GM23338 (cell line): ENCODE results near the gene ADAP1. TPM values are rescaled to one million over a fixed set of nuclear protein-coding genes. Genes with fewer than 3 reads are reported as not detected.

Experiments used
- ATAC-seq: fragments of 200-7000 bp; cut with Tn5 transposase; 3 replicates; pipeline ENCODE4 v1.9.1; 2020
- DNase-seq: peaks from one replicate; pipeline ENCODE4 v3.0.0-alpha.2; 2015; ENCODE audit warnings: low spot score
- H2AFZ ChIP-seq: fragments of 200-600 bp; sonication (generic); 2 replicates; pipeline ENCODE4 v1.8.0; 2016; ENCODE audit warnings: antibody characterized with exemption, mild to moderate bottlenecking, moderate library complexity
- H3F3A ChIP-seq: fragments of 200-600 bp; sonication (generic); replicated peaks from 2 replicates; pipeline ENCODE4 v1.8.0; 2017; ENCODE audit warnings: antibody characterized with exemption, mixed run types, low read depth
- H3K27ac ChIP-seq: fragments of 200-600 bp; sonication (generic); 2 replicates; pipeline ENCODE4 v1.6.1; 2016; ENCODE audit warnings: low read depth
- H3K27me3 ChIP-seq: fragments of 200-600 bp; sonication (generic); 2 replicates; pipeline ENCODE4 v1.8.0; 2016; ENCODE audit warnings: mild to moderate bottlenecking, mixed run types, moderate library complexity; ENCODE audit not compliant: insufficient read depth
- H3K36me3 ChIP-seq: fragments of 200-600 bp; sonication (generic); 2 replicates; pipeline ENCODE4 v1.8.0; 2016; ENCODE audit warnings: mild to moderate bottlenecking; ENCODE audit not compliant: insufficient read depth
- H3K4me1 ChIP-seq: fragments of 200-600 bp; sonication (generic); 2 replicates; pipeline ENCODE4 v1.8.0; 2016; ENCODE audit warnings: mild to moderate bottlenecking, moderate library complexity; ENCODE audit not compliant: insufficient read depth
- H3K4me2 ChIP-seq: fragments of 200-600 bp; sonication (generic); 2 replicates; pipeline ENCODE4 v1.7.1; 2017; ENCODE audit warnings: mixed run types
- H3K4me3 ChIP-seq: fragments of 200-600 bp; sonication (generic); 2 replicates; pipeline ENCODE4 v1.6.1; 2016; ENCODE audit warnings: mixed run types
- H3K79me2 ChIP-seq: fragments of 200-600 bp; sonication (generic); replicated peaks from 2 replicates; pipeline ENCODE4 v1.8.0; 2017; ENCODE audit warnings: mild to moderate bottlenecking; ENCODE audit not compliant: insufficient read depth
- H3K9me2 ChIP-seq: fragments of 200-600 bp; sonication (generic); 2 replicates; pipeline ENCODE4 v1.8.0; 2017; ENCODE audit not compliant: insufficient read depth
- H4K20me1 ChIP-seq: fragments of 200-600 bp; sonication (generic); replicated peaks from 2 replicates; pipeline ENCODE4 v1.8.0; 2017; ENCODE audit warnings: mild to moderate bottlenecking; ENCODE audit not compliant: insufficient read depth
- H3K27ac Mint-ChIP-seq: 2 replicates; pipeline ENCODE4 v1.8.0; 2020; ENCODE audit warnings: inconsistent platforms, mild to moderate bottlenecking, moderate library complexity, mixed read lengths
- H3K27me3 Mint-ChIP-seq: 3 replicates; pipeline ENCODE4 v1.8.0; 2022; ENCODE audit warnings: low read depth, mild to moderate bottlenecking, moderate library complexity, mixed read lengths, inconsistent platforms; ENCODE audit not compliant: insufficient read depth, poor library complexity
- H3K36me3 Mint-ChIP-seq: 3 replicates; pipeline ENCODE4 v1.8.0; 2021; ENCODE audit warnings: low read depth, mild to moderate bottlenecking, inconsistent platforms, moderate library complexity, mixed read lengths
- H3K4me1 Mint-ChIP-seq: 3 replicates; pipeline ENCODE4 v1.8.0; 2020; ENCODE audit warnings: mild to moderate bottlenecking, inconsistent platforms, mixed read lengths
- H3K4me3 Mint-ChIP-seq: 3 replicates; pipeline ENCODE4 v1.8.0; 2021; ENCODE audit warnings: moderate library complexity, mild to moderate bottlenecking, inconsistent platforms, mixed read lengths
- H3K9me3 Mint-ChIP-seq: 3 replicates; pipeline ENCODE4 v1.8.0; 2020; ENCODE audit warnings: moderate library complexity, mild to moderate bottlenecking, inconsistent platforms, mixed read lengths
- JUNB ChIP-seq: IDR thresholded peaks from one replicate; pipeline ENCODE4 v1.6.1; 2016; ENCODE audit warnings: antibody characterized with exemption; ENCODE audit not compliant: unreplicated experiment
- POLR2AphosphoS5 ChIP-seq: IDR thresholded peaks from 2 replicates; pipeline ENCODE4 v1.6.1; 2016; ENCODE audit warnings: antibody characterized with exemption, low read depth
- STAT1 ChIP-seq: IDR thresholded peaks from one replicate; pipeline ENCODE4 v1.6.1; 2016; ENCODE audit warnings: antibody characterized with exemption; ENCODE audit not compliant: unreplicated experiment
- ZNF331 ChIP-seq: fragments of 250-450 bp; sonication (Bioruptor Pico); IDR thresholded peaks from 2 replicates; pipeline ENCODE4 v1.5.0; 2020; ENCODE audit warnings: low read depth, mild to moderate bottlenecking, moderate library complexity
- polyA plus RNA-seq: library from polyadenylated mRNA; unstranded; fragments of >200 nt; fragmentation: Nextera tagmentation; extraction: Ambion mirVana; gene quantifications from 2 replicates; pipeline ENCODE4 v1.2.1, GENCODE V29; 2016
- total RNA-seq: library from RNA; depleted of rRNA; stranded (reverse); fragments of >200 nt; shearing (Covaris generic); gene quantifications from 2 replicates; pipeline ENCODE4 v1.2.3, GENCODE V29; 2014
- TF ChIP-seq, protein P1 (sequence below): IDR thresholded peaks from one replicate; pipeline ENCODE4 v1.6.1; 2018; ENCODE audit warnings: antibody characterized with exemption; ENCODE audit not compliant: unreplicated experiment
- TF ChIP-seq, protein P2 (sequence below): IDR thresholded peaks from 2 replicates; pipeline ENCODE4 v1.6.1; 2016; ENCODE audit warnings: antibody characterized with exemption
- TF ChIP-seq, protein P3 (sequence below): fragments of 250-450 bp; sonication (Bioruptor Pico); IDR thresholded peaks from 2 replicates; pipeline ENCODE4 v1.5.0; 2020; ENCODE audit warnings: mild to moderate bottlenecking, moderate library complexity
- TF ChIP-seq, protein P4 (sequence below), 2 experiments: fragments of 200-600 bp in 1 of 2; sonication (generic) in 1 of 2; conservative IDR thresholded peaks; 2 replicates each; pipeline versions ENCODE4 v1.5.1 to v1.6.1; 2016 to 2017; ENCODE audit warnings: antibody characterized with exemption in 2 of 2, low read depth in 2 of 2, mild to moderate bottlenecking in 2 of 2, moderate library complexity in 1 of 2

ADAP1 gene
- total and polyA plus RNA-seq, 2 experiments from 2014 or later = 2.2 to 9.6 TPM

DNA sequence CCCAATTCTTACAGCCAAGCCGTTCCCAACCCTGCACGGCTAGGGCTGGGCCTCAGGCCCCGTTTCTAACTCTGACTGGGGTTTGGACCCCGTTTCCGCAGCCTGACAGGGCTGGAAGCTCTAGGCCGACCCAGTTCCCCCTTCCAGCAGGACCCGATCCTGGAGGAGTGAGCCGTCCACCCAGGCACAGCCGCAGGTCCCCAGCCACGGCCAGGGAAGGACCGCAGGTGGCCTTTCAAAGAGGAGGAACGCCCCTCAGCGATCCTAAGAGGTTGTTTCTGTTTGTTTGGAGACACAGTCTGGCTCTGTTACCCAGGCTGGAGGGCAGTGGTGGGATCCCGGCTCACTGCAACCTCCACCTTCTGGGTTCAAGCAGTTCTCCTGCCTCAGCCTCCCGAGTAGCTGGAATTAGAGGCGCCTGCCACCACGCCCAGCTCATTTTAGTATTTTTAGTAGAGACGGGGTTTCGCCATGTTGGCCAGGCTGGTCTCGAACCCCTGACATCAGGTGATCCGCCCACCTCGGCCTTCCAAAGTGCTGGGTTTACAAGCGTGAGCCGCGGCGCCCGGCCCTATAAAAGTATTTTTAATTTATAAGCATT lies 78.9 kb downstream of the ADAP1 start:
- H3K79me2 ChIP-seq = peaks cover 38% of the 10 kb centered on the region
- ATAC-seq (no peak), DNase-seq (no peak)
- H2AFZ ChIP-seq = no peak overlapping the region
- Mint-ChIP-seq H3K27ac (no peak overlapping the region), H3K36me3 (peaks cover 56% of the 10 kb centered on the region), H3K9me3 (peaks cover 7% of the 10 kb centered on the region; the same call in 2 of the 3 replicates), H3K4me1 (peaks cover 13% of the 10 kb centered on the region), H3K27me3 (peaks cover 9% of the 10 kb centered on the region), H3K4me3 (no peak overlapping the region)
- peak overlapping the region; percentile 80; the same call in 1 of the 2 replicates for H3K27ac ChIP-seq
- H3K27me3 ChIP-seq = no peaks in the 10 kb centered on the region
- peaks cover 10% of the 10 kb centered on the region; the same call in 1 of the 2 replicates for H3K4me1 ChIP-seq
- peaks cover 30% of the 10 kb centered on the region for H3F3A ChIP-seq
- H3K36me3 ChIP-seq = no peaks in the 10 kb centered on the region; the same call in none of the 2 replicates
- H4K20me1 ChIP-seq = peaks cover 21% of the 10 kb centered on the region
- peak overlapping the region; percentile 41; the same call in 1 of the 2 replicates for H3K4me3 ChIP-seq
- TF ChIP-seq, protein P1, sequence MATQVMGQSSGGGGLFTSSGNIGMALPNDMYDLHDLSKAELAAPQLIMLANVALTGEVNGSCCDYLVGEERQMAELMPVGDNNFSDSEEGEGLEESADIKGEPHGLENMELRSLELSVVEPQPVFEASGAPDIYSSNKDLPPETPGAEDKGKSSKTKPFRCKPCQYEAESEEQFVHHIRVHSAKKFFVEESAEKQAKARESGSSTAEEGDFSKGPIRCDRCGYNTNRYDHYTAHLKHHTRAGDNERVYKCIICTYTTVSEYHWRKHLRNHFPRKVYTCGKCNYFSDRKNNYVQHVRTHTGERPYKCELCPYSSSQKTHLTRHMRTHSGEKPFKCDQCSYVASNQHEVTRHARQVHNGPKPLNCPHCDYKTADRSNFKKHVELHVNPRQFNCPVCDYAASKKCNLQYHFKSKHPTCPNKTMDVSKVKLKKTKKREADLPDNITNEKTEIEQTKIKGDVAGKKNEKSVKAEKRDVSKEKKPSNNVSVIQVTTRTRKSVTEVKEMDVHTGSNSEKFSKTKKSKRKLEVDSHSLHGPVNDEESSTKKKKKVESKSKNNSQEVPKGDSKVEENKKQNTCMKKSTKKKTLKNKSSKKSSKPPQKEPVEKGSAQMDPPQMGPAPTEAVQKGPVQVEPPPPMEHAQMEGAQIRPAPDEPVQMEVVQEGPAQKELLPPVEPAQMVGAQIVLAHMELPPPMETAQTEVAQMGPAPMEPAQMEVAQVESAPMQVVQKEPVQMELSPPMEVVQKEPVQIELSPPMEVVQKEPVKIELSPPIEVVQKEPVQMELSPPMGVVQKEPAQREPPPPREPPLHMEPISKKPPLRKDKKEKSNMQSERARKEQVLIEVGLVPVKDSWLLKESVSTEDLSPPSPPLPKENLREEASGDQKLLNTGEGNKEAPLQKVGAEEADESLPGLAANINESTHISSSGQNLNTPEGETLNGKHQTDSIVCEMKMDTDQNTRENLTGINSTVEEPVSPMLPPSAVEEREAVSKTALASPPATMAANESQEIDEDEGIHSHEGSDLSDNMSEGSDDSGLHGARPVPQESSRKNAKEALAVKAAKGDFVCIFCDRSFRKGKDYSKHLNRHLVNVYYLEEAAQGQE = no peak
- TF ChIP-seq JUNB = no peak
- no peak for TF ChIP-seq POLR2AphosphoS5
- TF ChIP-seq, protein P2, sequence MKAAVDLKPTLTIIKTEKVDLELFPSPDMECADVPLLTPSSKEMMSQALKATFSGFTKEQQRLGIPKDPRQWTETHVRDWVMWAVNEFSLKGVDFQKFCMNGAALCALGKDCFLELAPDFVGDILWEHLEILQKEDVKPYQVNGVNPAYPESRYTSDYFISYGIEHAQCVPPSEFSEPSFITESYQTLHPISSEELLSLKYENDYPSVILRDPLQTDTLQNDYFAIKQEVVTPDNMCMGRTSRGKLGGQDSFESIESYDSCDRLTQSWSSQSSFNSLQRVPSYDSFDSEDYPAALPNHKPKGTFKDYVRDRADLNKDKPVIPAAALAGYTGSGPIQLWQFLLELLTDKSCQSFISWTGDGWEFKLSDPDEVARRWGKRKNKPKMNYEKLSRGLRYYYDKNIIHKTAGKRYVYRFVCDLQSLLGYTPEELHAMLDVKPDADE = no peak
- H3K9me2 ChIP-seq = no peaks in the 10 kb centered on the region
- 0 out of 2 replicates have a peak overlapping the region, but pooled peaks have one; percentile 43 for H3K4me2 ChIP-seq

DNA sequence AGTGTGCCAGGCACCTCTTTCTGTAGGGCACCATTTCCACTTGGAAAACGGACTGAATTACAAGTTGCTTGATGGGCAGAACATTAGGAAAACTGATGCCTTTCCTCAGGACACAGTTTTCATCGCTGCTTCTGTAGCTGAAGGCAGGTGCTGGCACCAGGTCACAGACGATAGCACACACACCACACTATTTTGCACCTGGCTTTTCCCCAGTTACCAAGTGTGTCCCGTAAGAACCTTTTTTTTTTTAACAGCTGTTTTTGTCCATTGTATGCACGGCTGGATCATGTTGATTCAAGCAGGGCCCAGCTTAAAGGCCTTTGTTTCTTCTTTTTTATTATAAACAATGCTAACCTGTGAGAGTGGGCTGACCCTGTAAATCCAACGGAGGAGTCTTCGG lies 79.4 kb downstream of the ADAP1 start:
- Histone ChIP-seq H3K9me2 (no peaks in the 10 kb centered on the region), H2AFZ (no peak overlapping the region), H3K4me1 (peaks cover 10% of the 10 kb centered on the region; the same call in 1 of the 2 replicates), H3K27ac (peak overlapping the region; percentile 80; the same call in 1 of the 2 replicates), H4K20me1 (peaks cover 18% of the 10 kb centered on the region), H3K4me2 (no peak overlapping the region), H3K79me2 (peaks cover 33% of the 10 kb centered on the region), H3K27me3 (no peaks in the 10 kb centered on the region), H3K4me3 (no peak overlapping the region), H3F3A (peaks cover 30% of the 10 kb centered on the region), H3K36me3 (no peaks in the 10 kb centered on the region; the same call in none of the 2 replicates)
- Mint-ChIP-seq H3K27me3 (peaks cover 9% of the 10 kb centered on the region), H3K36me3 (peaks cover 60% of the 10 kb centered on the region), H3K27ac (no peak overlapping the region), H3K4me1 (peaks cover 13% of the 10 kb centered on the region), H3K4me3 (no peak overlapping the region), H3K9me3 (peaks cover 7% of the 10 kb centered on the region; the same call in 2 of the 3 replicates)
- ATAC-seq = no peak
- no peak for DNase-seq
- TF ChIP-seq POLR2AphosphoS5 (no peak), STAT1 (no peak), ZNF331 (CRISPR knock-in tag) (no peak)
- TF ChIP-seq, protein P3, sequence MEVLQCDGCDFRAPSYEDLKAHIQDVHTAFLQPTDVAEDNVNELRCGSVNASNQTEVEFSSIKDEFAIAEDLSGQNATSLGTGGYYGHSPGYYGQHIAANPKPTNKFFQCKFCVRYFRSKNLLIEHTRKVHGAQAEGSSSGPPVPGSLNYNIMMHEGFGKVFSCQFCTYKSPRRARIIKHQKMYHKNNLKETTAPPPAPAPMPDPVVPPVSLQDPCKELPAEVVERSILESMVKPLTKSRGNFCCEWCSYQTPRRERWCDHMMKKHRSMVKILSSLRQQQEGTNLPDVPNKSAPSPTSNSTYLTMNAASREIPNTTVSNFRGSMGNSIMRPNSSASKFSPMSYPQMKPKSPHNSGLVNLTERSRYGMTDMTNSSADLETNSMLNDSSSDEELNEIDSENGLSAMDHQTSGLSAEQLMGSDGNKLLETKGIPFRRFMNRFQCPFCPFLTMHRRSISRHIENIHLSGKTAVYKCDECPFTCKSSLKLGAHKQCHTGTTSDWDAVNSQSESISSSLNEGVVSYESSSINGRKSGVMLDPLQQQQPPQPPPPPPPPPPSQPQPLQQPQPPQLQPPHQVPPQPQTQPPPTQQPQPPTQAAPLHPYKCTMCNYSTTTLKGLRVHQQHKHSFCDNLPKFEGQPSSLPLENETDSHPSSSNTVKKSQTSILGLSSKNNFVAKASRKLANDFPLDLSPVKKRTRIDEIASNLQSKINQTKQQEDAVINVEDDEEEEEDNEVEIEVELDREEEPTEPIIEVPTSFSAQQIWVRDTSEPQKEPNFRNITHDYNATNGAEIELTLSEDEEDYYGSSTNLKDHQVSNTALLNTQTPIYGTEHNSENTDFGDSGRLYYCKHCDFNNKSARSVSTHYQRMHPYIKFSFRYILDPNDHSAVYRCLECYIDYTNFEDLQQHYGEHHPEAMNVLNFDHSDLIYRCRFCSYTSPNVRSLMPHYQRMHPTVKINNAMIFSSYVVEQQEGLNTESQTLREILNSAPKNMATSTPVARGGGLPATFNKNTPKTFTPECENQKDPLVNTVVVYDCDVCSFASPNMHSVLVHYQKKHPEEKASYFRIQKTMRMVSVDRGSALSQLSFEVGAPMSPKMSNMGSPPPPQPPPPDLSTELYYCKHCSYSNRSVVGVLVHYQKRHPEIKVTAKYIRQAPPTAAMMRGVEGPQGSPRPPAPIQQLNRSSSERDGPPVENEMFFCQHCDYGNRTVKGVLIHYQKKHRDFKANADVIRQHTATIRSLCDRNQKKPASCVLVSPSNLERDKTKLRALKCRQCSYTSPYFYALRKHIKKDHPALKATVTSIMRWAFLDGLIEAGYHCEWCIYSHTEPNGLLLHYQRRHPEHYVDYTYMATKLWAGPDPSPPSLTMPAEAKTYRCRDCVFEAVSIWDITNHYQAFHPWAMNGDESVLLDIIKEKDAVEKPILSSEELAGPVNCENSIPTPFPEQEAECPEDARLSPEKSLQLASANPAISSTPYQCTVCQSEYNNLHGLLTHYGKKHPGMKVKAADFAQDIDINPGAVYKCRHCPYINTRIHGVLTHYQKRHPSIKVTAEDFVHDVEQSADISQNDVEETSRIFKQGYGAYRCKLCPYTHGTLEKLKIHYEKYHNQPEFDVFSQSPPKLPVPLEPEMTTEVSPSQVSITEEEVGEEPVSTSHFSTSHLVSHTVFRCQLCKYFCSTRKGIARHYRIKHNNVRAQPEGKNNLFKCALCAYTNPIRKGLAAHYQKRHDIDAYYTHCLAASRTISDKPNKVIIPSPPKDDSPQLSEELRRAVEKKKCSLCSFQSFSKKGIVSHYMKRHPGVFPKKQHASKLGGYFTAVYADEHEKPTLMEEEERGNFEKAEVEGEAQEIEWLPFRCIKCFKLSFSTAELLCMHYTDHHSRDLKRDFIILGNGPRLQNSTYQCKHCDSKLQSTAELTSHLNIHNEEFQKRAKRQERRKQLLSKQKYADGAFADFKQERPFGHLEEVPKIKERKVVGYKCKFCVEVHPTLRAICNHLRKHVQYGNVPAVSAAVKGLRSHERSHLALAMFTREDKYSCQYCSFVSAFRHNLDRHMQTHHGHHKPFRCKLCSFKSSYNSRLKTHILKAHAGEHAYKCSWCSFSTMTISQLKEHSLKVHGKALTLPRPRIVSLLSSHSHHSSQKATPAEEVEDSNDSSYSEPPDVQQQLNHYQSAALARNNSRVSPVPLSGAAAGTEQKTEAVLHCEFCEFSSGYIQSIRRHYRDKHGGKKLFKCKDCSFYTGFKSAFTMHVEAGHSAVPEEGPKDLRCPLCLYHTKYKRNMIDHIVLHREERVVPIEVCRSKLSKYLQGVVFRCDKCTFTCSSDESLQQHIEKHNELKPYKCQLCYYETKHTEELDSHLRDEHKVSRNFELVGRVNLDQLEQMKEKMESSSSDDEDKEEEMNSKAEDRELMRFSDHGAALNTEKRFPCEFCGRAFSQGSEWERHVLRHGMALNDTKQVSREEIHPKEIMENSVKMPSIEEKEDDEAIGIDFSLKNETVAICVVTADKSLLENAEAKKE = no peak
- TF ChIP-seq, protein P4, sequence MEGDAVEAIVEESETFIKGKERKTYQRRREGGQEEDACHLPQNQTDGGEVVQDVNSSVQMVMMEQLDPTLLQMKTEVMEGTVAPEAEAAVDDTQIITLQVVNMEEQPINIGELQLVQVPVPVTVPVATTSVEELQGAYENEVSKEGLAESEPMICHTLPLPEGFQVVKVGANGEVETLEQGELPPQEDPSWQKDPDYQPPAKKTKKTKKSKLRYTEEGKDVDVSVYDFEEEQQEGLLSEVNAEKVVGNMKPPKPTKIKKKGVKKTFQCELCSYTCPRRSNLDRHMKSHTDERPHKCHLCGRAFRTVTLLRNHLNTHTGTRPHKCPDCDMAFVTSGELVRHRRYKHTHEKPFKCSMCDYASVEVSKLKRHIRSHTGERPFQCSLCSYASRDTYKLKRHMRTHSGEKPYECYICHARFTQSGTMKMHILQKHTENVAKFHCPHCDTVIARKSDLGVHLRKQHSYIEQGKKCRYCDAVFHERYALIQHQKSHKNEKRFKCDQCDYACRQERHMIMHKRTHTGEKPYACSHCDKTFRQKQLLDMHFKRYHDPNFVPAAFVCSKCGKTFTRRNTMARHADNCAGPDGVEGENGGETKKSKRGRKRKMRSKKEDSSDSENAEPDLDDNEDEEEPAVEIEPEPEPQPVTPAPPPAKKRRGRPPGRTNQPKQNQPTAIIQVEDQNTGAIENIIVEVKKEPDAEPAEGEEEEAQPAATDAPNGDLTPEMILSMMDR (conservative IDR thresholded peaks at IDR 0.05; ENCODE audit: low read depth in 2 of 2) = no peak
